ENCODE data around the gene LYPD6. TPM values are rescaled to one million over a fixed set of nuclear protein-coding genes. Genes with fewer than 3 reads are reported as not detected.

Gene LYPD6
- total RNA-seq, 1 experiment from 2014 or later: 2.4 TPM

DNA sequence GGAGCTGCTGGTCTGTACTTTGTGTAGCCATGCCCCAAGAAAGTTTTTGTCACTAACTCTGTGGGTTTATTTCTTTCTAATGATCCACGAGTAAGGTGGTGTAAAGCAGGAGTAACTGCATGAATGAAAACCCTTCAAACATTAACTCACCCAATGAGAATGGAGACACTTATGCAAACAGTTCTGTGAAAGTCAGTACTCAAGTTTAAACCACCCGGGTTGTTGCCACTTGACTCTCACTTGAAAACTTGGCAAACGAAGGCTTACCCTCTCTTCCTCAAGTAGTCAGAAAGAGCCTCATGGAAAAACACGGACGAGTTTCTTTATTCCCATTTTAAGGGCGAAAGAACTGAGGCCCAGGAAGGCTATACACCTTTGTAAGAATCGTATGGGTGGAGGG lies 139.7 kb downstream of the LYPD6 start:
- Histone ChIP-seq H3K27me3 (ENCODE audit: low read length) (no peaks in the 10 kb centered on the region), H3K9ac (ENCODE audit: low read length) (no peak overlapping the region), H2AFZ (ENCODE audit: low read length) (no peak overlapping the region), H3K9me2 (replicated peaks; ENCODE audit: low read length) (no peaks in the 10 kb centered on the region), H3K36me3 (ENCODE audit: low read depth, low read length) (no peaks in the 10 kb centered on the region), H3K27ac (ENCODE audit: low read length) (no peak overlapping the region), H3K4me3 (ENCODE audit: low read length) (no peak overlapping the region), H3F3A (ENCODE audit: low read length, unreplicated experiment) (no peaks in the 10 kb centered on the region), H3K4me2 (ENCODE audit: low read length) (no peak overlapping the region), H3K79me2 (ENCODE audit: low read length) (no peaks in the 10 kb centered on the region), H3K9me3 (ENCODE audit: low read length) (no peaks in the 10 kb centered on the region), H4K20me1 (ENCODE audit: low read length) (no peaks in the 10 kb centered on the region), H3K4me1 (ENCODE audit: insufficient read depth, low read length) (no peaks in the 10 kb centered on the region)
- DNase-seq (no peak), ATAC-seq (no peak)
- POLR2A ChIA-PET (ENCODE audit: unreplicated experiment): no interaction called here
- CTCF ChIA-PET: no interaction called here
- no TSS peak for BruUV-seq (replicated peaks)
- intact Hi-C loops (cut with micrococcal nuclease): no loop called here
- TF ChIP-seq EZH2phosphoT487 (IDR thresholded peaks at IDR 0.05; ENCODE audit: borderline replicate concordance, low read length) (no peak), EZH2 (IDR thresholded peaks at IDR 0.05; ENCODE audit: low read length, unreplicated experiment) (no peak), CTCF (conservative IDR thresholded peaks at IDR 0.05; ENCODE audit: low read depth, low read length) (no peak)

- ChIA-PET CTCF (no interaction called here), POLR2A (ENCODE audit: unreplicated experiment) (no interaction called here)
- no TSS peak for BruUV-seq (replicated peaks)
These were observed 142.0 kb downstream of the LYPD6 start for GRCh38 chr2:149472413-149472812.

DNA sequence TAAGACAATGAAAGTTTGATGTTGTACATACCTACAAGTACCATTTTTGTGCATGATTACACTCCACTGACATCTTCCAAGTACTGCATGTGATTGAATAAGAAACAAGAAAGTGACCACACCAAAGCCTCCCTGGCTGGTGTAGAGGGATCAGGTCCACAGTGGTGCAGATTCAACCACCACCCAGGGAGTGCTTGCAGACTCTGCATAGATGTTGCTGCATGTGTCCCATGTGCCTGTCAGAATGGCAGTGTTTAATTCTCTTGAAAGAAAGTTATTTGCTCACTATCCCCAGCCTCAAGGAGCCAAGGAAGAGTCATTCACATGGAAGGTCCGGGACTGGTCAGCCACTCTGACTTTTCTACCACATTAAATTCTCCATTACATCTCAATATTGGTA lies 142.7 kb downstream of the LYPD6 start:
- ChIA-PET POLR2A (ENCODE audit: unreplicated experiment) (no interaction called here), CTCF (no interaction called here)
- ATAC-seq (no peak), DNase-seq (no peak)
- no peak for TF ChIP-seq EZH2phosphoT487 (IDR thresholded peaks at IDR 0.05; ENCODE audit: borderline replicate concordance, low read length)
- no peak for TF ChIP-seq EZH2 (IDR thresholded peaks at IDR 0.05; ENCODE audit: low read length, unreplicated experiment)
- BruUV-seq (replicated peaks): no TSS peak
- H4K20me1 ChIP-seq (ENCODE audit: low read length): no peaks in the 10 kb centered on the region
- intact Hi-C loops (cut with micrococcal nuclease): no loop called here
- H3K9me2 ChIP-seq (replicated peaks; ENCODE audit: low read length): no peaks in the 10 kb centered on the region
- H3K9ac ChIP-seq (ENCODE audit: low read length): no peak overlapping the region
- no peaks in the 10 kb centered on the region for H3K36me3 ChIP-seq (ENCODE audit: low read depth, low read length)
- H3K79me2 ChIP-seq (ENCODE audit: low read length): no peaks in the 10 kb centered on the region
- H3K4me1 ChIP-seq (ENCODE audit: insufficient read depth, low read length): no peaks in the 10 kb centered on the region
- no peak overlapping the region for H3K4me2 ChIP-seq (ENCODE audit: low read length)
- no peak overlapping the region for H2AFZ ChIP-seq (ENCODE audit: low read length)
- H3K27ac ChIP-seq (ENCODE audit: low read length): no peak overlapping the region
- H3K4me3 ChIP-seq (ENCODE audit: low read length): no peak overlapping the region
- no peaks in the 10 kb centered on the region for H3K27me3 ChIP-seq (ENCODE audit: low read length)
- H3F3A ChIP-seq (ENCODE audit: low read length, unreplicated experiment): no peaks in the 10 kb centered on the region
- H3K9me3 ChIP-seq (ENCODE audit: low read length): no peaks in the 10 kb centered on the region

More at GRCh38 chr2:149472413-149472812, 142.0 kb downstream of the LYPD6 start:
- DNase-seq (no peak), ATAC-seq (no peak)
- H3K9ac ChIP-seq (ENCODE audit: low read length): no peak overlapping the region
- no peaks in the 10 kb centered on the region for H3K9me3 ChIP-seq (ENCODE audit: low read length)
- H3F3A ChIP-seq (ENCODE audit: low read length, unreplicated experiment): no peaks in the 10 kb centered on the region
- no peaks in the 10 kb centered on the region for H3K36me3 ChIP-seq (ENCODE audit: low read depth, low read length)
- H3K9me2 ChIP-seq (replicated peaks; ENCODE audit: low read length): no peaks in the 10 kb centered on the region
- no peaks in the 10 kb centered on the region for H3K79me2 ChIP-seq (ENCODE audit: low read length)
- H2AFZ ChIP-seq (ENCODE audit: low read length): no peak overlapping the region
- no peaks in the 10 kb centered on the region for H3K27me3 ChIP-seq (ENCODE audit: low read length)
- no peaks in the 10 kb centered on the region for H4K20me1 ChIP-seq (ENCODE audit: low read length)
- no peak overlapping the region for H3K4me2 ChIP-seq (ENCODE audit: low read length)
- H3K4me3 ChIP-seq (ENCODE audit: low read length): no peak overlapping the region
- intact Hi-C loops (cut with micrococcal nuclease): no loop called here
- H3K27ac ChIP-seq (ENCODE audit: low read length): no peak overlapping the region
- no peak for TF ChIP-seq EZH2 (IDR thresholded peaks at IDR 0.05; ENCODE audit: low read length, unreplicated experiment)
- no peak for TF ChIP-seq EZH2phosphoT487 (IDR thresholded peaks at IDR 0.05; ENCODE audit: borderline replicate concordance, low read length)
- TF ChIP-seq CTCF (conservative IDR thresholded peaks at IDR 0.05; ENCODE audit: low read depth, low read length): no peak
- no peaks in the 10 kb centered on the region for H3K4me1 ChIP-seq (ENCODE audit: insufficient read depth, low read length)
